Measurements from ENCODE around the gene SECISBP2. TPM values are rescaled to one million over a fixed set of nuclear protein-coding genes. Genes with fewer than 3 reads are reported as not detected.

The SECISBP2 gene
- total RNA-seq, 1 donor from 2014 or later, result 78.0 TPM

GRCh38 chr9:89377411-89377810 lies 59.1 kb downstream of the SECISBP2 start:
- Mint-ChIP-seq H3K9me3 (no peaks in the 10 kb centered on the region), H3K4me3 (no peak overlapping the region), H3K27me3 (ENCODE audit: low read depth) (no peaks in the 10 kb centered on the region), H3K4me1 (peaks cover 2% of the 10 kb centered on the region), H3K36me3 (peaks cover 7% of the 10 kb centered on the region), H3K27ac (no peak overlapping the region)
- no peak for DNase-seq (ENCODE audit: low spot score in 2 of 2, unreplicated experiment in 2 of 2)
- TF ChIP-seq, protein P1, sequence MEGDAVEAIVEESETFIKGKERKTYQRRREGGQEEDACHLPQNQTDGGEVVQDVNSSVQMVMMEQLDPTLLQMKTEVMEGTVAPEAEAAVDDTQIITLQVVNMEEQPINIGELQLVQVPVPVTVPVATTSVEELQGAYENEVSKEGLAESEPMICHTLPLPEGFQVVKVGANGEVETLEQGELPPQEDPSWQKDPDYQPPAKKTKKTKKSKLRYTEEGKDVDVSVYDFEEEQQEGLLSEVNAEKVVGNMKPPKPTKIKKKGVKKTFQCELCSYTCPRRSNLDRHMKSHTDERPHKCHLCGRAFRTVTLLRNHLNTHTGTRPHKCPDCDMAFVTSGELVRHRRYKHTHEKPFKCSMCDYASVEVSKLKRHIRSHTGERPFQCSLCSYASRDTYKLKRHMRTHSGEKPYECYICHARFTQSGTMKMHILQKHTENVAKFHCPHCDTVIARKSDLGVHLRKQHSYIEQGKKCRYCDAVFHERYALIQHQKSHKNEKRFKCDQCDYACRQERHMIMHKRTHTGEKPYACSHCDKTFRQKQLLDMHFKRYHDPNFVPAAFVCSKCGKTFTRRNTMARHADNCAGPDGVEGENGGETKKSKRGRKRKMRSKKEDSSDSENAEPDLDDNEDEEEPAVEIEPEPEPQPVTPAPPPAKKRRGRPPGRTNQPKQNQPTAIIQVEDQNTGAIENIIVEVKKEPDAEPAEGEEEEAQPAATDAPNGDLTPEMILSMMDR (IDR thresholded peaks at IDR 0.05; ENCODE audit: unreplicated experiment), result no peak

- Mint-ChIP-seq H3K9me3 (no peaks in the 10 kb centered on the region), H3K4me1 (peaks cover 2% of the 10 kb centered on the region), H3K36me3 (peaks cover 7% of the 10 kb centered on the region), H3K4me3 (no peak overlapping the region), H3K27me3 (ENCODE audit: low read depth) (no peaks in the 10 kb centered on the region), H3K27ac (no peak overlapping the region)
- TF ChIP-seq, protein P1 (IDR thresholded peaks at IDR 0.05; ENCODE audit: unreplicated experiment), result no peak
- DNase-seq (ENCODE audit: low spot score in 2 of 2, unreplicated experiment in 2 of 2), result no peak
Measured at GRCh38 chr9:89378541-89378940, 60.2 kb downstream of the SECISBP2 start.

GRCh38 chr9:89379031-89379430 lies 60.7 kb downstream of the SECISBP2 start:
- Mint-ChIP-seq H3K4me3 (no peak overlapping the region), H3K27ac (no peak overlapping the region), H3K27me3 (ENCODE audit: low read depth) (no peaks in the 10 kb centered on the region), H3K36me3 (peaks cover 10% of the 10 kb centered on the region), H3K4me1 (peaks cover 2% of the 10 kb centered on the region), H3K9me3 (no peaks in the 10 kb centered on the region)
- DNase-seq (ENCODE audit: low spot score in 2 of 2, unreplicated experiment in 2 of 2), result no peak
- TF ChIP-seq, protein P1 (IDR thresholded peaks at IDR 0.05; ENCODE audit: unreplicated experiment), result no peak

DNA sequence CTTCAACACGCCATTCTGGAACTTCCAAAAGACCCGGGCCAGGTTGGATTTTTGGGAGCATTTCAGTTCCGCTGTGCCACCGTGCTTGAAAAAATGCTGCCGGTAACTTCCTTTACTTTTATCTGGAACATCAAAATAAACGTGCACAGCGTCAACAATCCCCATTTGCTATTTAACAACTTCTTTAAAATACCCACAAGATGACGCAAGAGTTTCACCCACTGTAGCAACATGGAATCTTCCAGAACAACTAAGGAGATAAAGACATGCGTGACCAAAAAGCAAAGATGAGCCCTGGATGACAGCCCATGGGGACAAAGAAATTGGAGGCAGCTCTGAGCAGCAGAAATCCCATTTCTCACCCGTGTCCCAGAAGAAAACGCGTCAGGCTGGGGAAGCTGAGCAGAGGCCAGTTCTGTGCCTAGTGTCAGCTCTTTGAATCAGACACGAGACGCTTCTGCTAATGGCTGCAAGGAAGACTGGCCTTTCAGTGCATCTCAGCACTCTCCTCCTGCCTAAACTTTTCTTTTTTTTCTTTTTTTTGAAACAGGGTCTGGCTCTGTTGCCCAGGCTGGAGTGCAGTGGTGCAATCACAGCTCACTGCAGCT lies 61.3 kb downstream of the SECISBP2 start:
- no peak overlapping the region for H3K4me3 Mint-ChIP-seq
- peaks cover 11% of the 10 kb centered on the region for H3K36me3 Mint-ChIP-seq
- no peaks in the 10 kb centered on the region for H3K9me3 Mint-ChIP-seq

DNA sequence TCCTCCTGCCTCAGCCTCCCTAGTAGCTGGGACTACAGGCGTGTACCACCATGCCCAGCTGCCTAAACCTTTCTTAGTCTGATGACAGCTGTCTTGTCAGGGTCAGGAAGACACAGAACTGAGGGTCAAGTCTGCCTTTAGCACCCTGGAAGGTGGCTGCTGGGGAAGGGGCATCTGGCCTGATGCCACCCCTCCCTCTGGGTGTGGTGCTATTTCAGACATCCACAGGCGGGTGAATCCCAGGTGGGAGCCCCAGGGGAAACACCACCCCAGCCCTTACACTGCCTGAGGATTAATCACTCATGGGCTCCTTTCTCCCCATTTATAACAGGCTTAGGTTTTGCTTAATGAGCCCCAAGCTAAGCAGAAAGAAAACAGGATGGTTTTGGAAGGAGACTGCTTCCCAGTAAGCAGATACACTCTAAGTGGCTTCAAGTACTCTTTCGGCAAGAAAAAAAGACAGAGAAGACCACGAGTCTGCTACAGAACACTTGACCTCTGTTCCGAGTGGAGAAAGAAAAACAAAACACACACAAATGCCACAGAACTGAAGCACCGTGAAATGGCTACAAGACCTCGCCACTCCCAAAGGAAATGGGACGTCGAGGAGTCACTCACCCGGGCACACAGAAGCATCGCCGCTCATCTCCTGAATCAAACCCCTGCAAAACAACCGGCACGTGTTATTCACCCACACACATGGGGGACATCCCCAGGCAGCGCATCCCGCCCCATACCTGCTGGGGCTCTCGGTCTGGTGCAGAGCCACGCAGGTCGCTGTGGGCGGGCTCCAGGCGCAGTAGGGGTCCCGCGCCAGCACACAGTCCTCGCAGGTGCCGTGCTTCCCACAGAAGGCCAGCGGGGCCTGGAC lies 62.4 kb downstream of the SECISBP2 start:
- H3K36me3 Mint-ChIP-seq, result peaks cover 14% of the 10 kb centered on the region
- DNase-seq (ENCODE audit: low spot score in 2 of 2, unreplicated experiment in 2 of 2), result no peak
- H3K27ac Mint-ChIP-seq, result no peak overlapping the region
- TF ChIP-seq, protein P1 (IDR thresholded peaks at IDR 0.05; ENCODE audit: unreplicated experiment), result no peak
- H3K9me3 Mint-ChIP-seq, result no peaks in the 10 kb centered on the region
- H3K27me3 Mint-ChIP-seq (ENCODE audit: low read depth), result no peaks in the 10 kb centered on the region
- no peak overlapping the region for H3K4me3 Mint-ChIP-seq
- no peaks in the 10 kb centered on the region for H3K4me1 Mint-ChIP-seq

More for the DNA sequence above, 61.3 kb downstream of the SECISBP2 start:
- Mint-ChIP-seq H3K27ac (no peak overlapping the region), H3K4me1 (peaks cover 2% of the 10 kb centered on the region), H3K27me3 (ENCODE audit: low read depth) (no peaks in the 10 kb centered on the region)
- TF ChIP-seq, protein P1 (IDR thresholded peaks at IDR 0.05; ENCODE audit: unreplicated experiment), result no peak
- no peak for DNase-seq (ENCODE audit: low spot score in 2 of 2, unreplicated experiment in 2 of 2)

Data from mesothelial cell of epicardium (in vitro differentiated cells).